NCI-H2227 treated with DMSO at 0.1 percent for 48 hours (cell line): ENCODE data around the gene RPS19.

Experiments used
- DNase-seq: peaks from one replicate; lab custom pipeline; 2025; lab: John Stamatoyannopoulos, UW

RPS19 gene

GRCh38 chr19:41859618-41860418 is at the start of gene RPS19:
TSS of gene RPS19 (plus strand) at chr19:41860255. CDS start at chr19:41860775, 520 bp downstream.
- DNase-seq: peak; percentile 100

GRCh38 chr19:41810301-41810700 is 49.8 kb upstream of the RPS19 start:
- DNase-seq: no peak

- DNase-seq: no peak
These were observed 49.0 kb upstream of the RPS19 start for GRCh38 chr19:41811036-41811435.

- DNase-seq: no peak
These were observed 48.1 kb upstream of the RPS19 start for GRCh38 chr19:41811981-41812380.

- DNase-seq: no peak
These were observed 46.1 kb upstream of the RPS19 start for GRCh38 chr19:41813911-41814310.

GRCh38 chr19:41815301-41815700 is 44.8 kb upstream of the RPS19 start:
- no peak for DNase-seq

GRCh38 chr19:41816761-41817160 is 43.3 kb upstream of the RPS19 start:
- DNase-seq: no peak

GRCh38 chr19:41821003-41821735 is 38.9 kb upstream of the RPS19 start:
- peak; percentile 79 for DNase-seq

- DNase-seq: no peak
These were observed 21.9 kb upstream of the RPS19 start for GRCh38 chr19:41837981-41838708.

GRCh38 chr19:41839211-41839610 is 20.8 kb upstream of the RPS19 start:
- no peak for DNase-seq

- no peak for DNase-seq
These were observed 16.7 kb upstream of the RPS19 start for GRCh38 chr19:41843371-41843770.

GRCh38 chr19:41844601-41845000 is 15.5 kb upstream of the RPS19 start, which contains the start of gene LYPD4:
TSS of gene LYPD4 (minus strand) at chr19:41844683. CDS start at chr19:41839285, 5,398 bp downstream.
- DNase-seq: no peak

- no peak for DNase-seq
These were observed 15.2 kb upstream of the RPS19 start, which contains the start of gene DMRTC2 for GRCh38 chr19:41845001-41845050. TSS of gene DMRTC2 (plus strand) at chr19:41845042. CDS start at chr19:41847429, 2,387 bp downstream.

GRCh38 chr19:41845051-41845590 is 14.9 kb upstream of the RPS19 start:
- no peak for DNase-seq

- DNase-seq: no peak
These were observed 12.5 kb upstream of the RPS19 start for GRCh38 chr19:41847351-41848105.

GRCh38 chr19:41848666-41849065 is 11.4 kb upstream of the RPS19 start:
- no peak for DNase-seq

- DNase-seq: no peak
These were observed 11.0 kb upstream of the RPS19 start for GRCh38 chr19:41849067-41849466.

GRCh38 chr19:41850381-41850780 is 9.7 kb upstream of the RPS19 start:
- DNase-seq: no peak

- no peak for DNase-seq
These were observed 8.6 kb upstream of the RPS19 start for GRCh38 chr19:41851456-41851855.

- no peak for DNase-seq
These were observed 6.7 kb upstream of the RPS19 start for GRCh38 chr19:41853344-41853743.

- DNase-seq: no peak
These were observed 6.3 kb upstream of the RPS19 start for GRCh38 chr19:41853768-41854167.

- DNase-seq: no peak
These were observed 840 bp upstream of the RPS19 start for GRCh38 chr19:41859213-41859617.
